ENCODE data around the gene HYI.
"Not testable (repeated sequence)": the region's sequence is repeated elsewhere in the genome, so short reads cannot be mapped to it uniquely, and the experiment has no call there.

The HYI gene

GRCh38 chr1:43453442-43454269 lies at the start of gene HYI:
Gene HYI, minus strand, starts transcription at chr1:43453931. Its CDS starts 138 bp downstream, at chr1:43453793.
- DNase-seq: peak; percentile 92

GRCh38 chr1:43501806-43502205 lies 48.1 kb upstream of the HYI start:
- DNase-seq: not testable (repeated sequence)

GRCh38 chr1:43499898-43500297 lies 46.2 kb upstream of the HYI start:
- no peak for DNase-seq

- DNase-seq: no peak
These were observed 41.5 kb upstream of the HYI start for GRCh38 chr1:43495204-43495603.

GRCh38 chr1:43493661-43494450 lies 40.1 kb upstream of the HYI start:
- DNase-seq: no peak

GRCh38 chr1:43492826-43493225 lies 39.1 kb upstream of the HYI start:
- DNase-seq: no peak

GRCh38 chr1:43491061-43491460 lies 37.3 kb upstream of the HYI start:
- DNase-seq: no peak

GRCh38 chr1:43488165-43488564 lies 34.4 kb upstream of the HYI start:
- no peak for DNase-seq

- DNase-seq: no peak
These were observed 30.6 kb upstream of the HYI start for GRCh38 chr1:43484367-43484766.

- no peak for DNase-seq
These were observed 28.5 kb upstream of the HYI start for GRCh38 chr1:43482215-43482614.

- DNase-seq: no peak
These were observed 27.8 kb upstream of the HYI start for GRCh38 chr1:43481491-43481890.

- no peak for DNase-seq
These were observed 25.7 kb upstream of the HYI start for GRCh38 chr1:43479414-43479813.

- no peak for DNase-seq
These were observed 24.0 kb upstream of the HYI start for GRCh38 chr1:43477716-43478115.

- not testable (repeated sequence) for DNase-seq
These were observed 22.1 kb upstream of the HYI start for GRCh38 chr1:43475611-43476401.

- DNase-seq: no peak
These were observed 19.7 kb upstream of the HYI start for GRCh38 chr1:43473463-43473862.

GRCh38 chr1:43472463-43473151 lies 18.9 kb upstream of the HYI start:
- not testable (repeated sequence) for DNase-seq

GRCh38 chr1:43472087-43472462 lies 18.3 kb upstream of the HYI start:
- DNase-seq: no peak

- DNase-seq: no peak
These were observed 16.2 kb upstream of the HYI start for GRCh38 chr1:43469932-43470331.

GRCh38 chr1:43468414-43468813 lies 14.7 kb upstream of the HYI start:
- DNase-seq: no peak

- DNase-seq: no peak
These were observed 12.7 kb upstream of the HYI start for GRCh38 chr1:43466403-43466802.

- no peak for DNase-seq
These were observed 11.9 kb upstream of the HYI start for GRCh38 chr1:43465505-43466067.

Measured in femur (tissue), 1 donor.